HepG2 (cell line): ENCODE results near the gene NUCB1. TPM values are rescaled to one million over a fixed set of nuclear protein-coding genes. Genes with fewer than 3 reads are reported as not detected.

Experiments used
- ARNT2 ChIP-seq: sonication (generic); formaldehyde crosslinking; IDR thresholded peaks from 2 replicates; pipeline ENCODE4 v1.8.0; 2022; ENCODE audit warnings: mild to moderate bottlenecking, low read depth, missing genetic modification reagents, moderate library complexity
- CC2D1A ChIP-seq: sonication (generic); formaldehyde crosslinking; IDR thresholded peaks from 2 replicates; pipeline ENCODE4 v1.8.1; 2023; ENCODE audit warnings: mild to moderate bottlenecking, missing genetic modification reagents
- IRF2 ChIP-seq: IDR thresholded peaks from 2 replicates; pipeline ENCODE4 v1.6.1; 2018; ENCODE audit warnings: missing genetic modification reagents, missing compliant biosample characterization
- PAWR ChIP-seq: sonication (generic); formaldehyde crosslinking; IDR thresholded peaks from 2 replicates; pipeline ENCODE4 v1.4.0; 2020; ENCODE audit warnings: missing genetic modification reagents, mild to moderate bottlenecking, borderline replicate concordance
- RXRB ChIP-seq: IDR thresholded peaks from 2 replicates; pipeline ENCODE4 v1.6.1; 2016; ENCODE audit warnings: borderline replicate concordance, missing genetic modification reagents, missing compliant biosample characterization
- TBX3 ChIP-seq: fragments of 450-650 bp; IDR thresholded peaks from 2 replicates; pipeline ENCODE4 v1.6.1; 2017; ENCODE audit warnings: antibody characterized with exemption, mild to moderate bottlenecking, inconsistent platforms, borderline replicate concordance
- ZMYM2 ChIP-seq: sonication (generic); formaldehyde crosslinking; IDR thresholded peaks from 2 replicates; pipeline ENCODE4 v1.8.0; 2022; ENCODE audit warnings: mild to moderate bottlenecking, missing genetic modification reagents
- ZMYM4 ChIP-seq: sonication (generic); formaldehyde crosslinking; IDR thresholded peaks from 2 replicates; pipeline ENCODE4 v1.8.1; 2023; ENCODE audit warnings: mild to moderate bottlenecking, missing genetic modification reagents
- ZNF20 ChIP-seq: sonication (generic); formaldehyde crosslinking; IDR thresholded peaks from 2 replicates; pipeline ENCODE4 v1.4.0; 2020; ENCODE audit warnings: mild to moderate bottlenecking, moderate library complexity, missing genetic modification reagents
- ZNF335 ChIP-seq: sonication (generic); formaldehyde crosslinking; IDR thresholded peaks from 2 replicates; pipeline ENCODE4 v1.4.0; 2020; ENCODE audit warnings: missing genetic modification reagents
- ZNF446 ChIP-seq: sonication (generic); formaldehyde crosslinking; IDR thresholded peaks from 2 replicates; pipeline ENCODE4 v1.5.0; 2020; ENCODE audit warnings: mild to moderate bottlenecking, missing genetic modification reagents
- ZNF530 ChIP-seq: sonication (generic); formaldehyde crosslinking; IDR thresholded peaks from 2 replicates; pipeline ENCODE4 v1.5.0; 2020; ENCODE audit warnings: low read depth, mild to moderate bottlenecking, missing genetic modification reagents
- ZNF562 ChIP-seq: sonication (generic); formaldehyde crosslinking; IDR thresholded peaks from 2 replicates; pipeline ENCODE4 v1.8.0; 2022; ENCODE audit warnings: missing genetic modification reagents, borderline replicate concordance
- ZNF720 ChIP-seq: sonication (generic); formaldehyde crosslinking; IDR thresholded peaks from 2 replicates; pipeline ENCODE4 v1.4.0; 2020; ENCODE audit warnings: missing genetic modification reagents
- polyA plus RNA-seq, 8 experiments: library from polyadenylated mRNA; depleted of rRNA in 3 of 8; stranded (reverse) in 7 of 8; unstranded in 1 of 8; fragments of >200 nt; fragmentation: Illumina TruSeq in 4 of 8; extraction: Trizol in 4 of 8; gene quantifications; 2 replicates each; pipeline versions ENCODE4 v1.2.1 to v1.2.3, GENCODE V29; 2011 to 2016; ENCODE audit warnings: low read depth in 4 of 8, missing spikeins in 1 of 8, mixed read lengths in 1 of 8; ENCODE audit not compliant: insufficient read depth in 1 of 8
- total RNA-seq, 5 experiments: library from RNA; depleted of rRNA; stranded (reverse); fragments of >200 nt; fragmentation: Illumina TruSeq; extraction: Trizol; gene quantifications; 2 replicates each; pipeline ENCODE4 v1.2.3, GENCODE V29; 2016; ENCODE audit warnings: low read depth in 1 of 5
- TF ChIP-seq, protein P1 (sequence below): sonication (generic); formaldehyde crosslinking; IDR thresholded peaks from 2 replicates; pipeline ENCODE4 v1.4.0; 2020; ENCODE audit warnings: missing genetic modification reagents, borderline replicate concordance
- TF ChIP-seq, protein P2 (sequence below): sonication (generic); formaldehyde crosslinking; IDR thresholded peaks from 2 replicates; pipeline ENCODE4 v1.5.1; 2020; ENCODE audit warnings: mild to moderate bottlenecking, missing genetic modification reagents, borderline replicate concordance
- TF ChIP-seq, protein P3 (sequence below): sonication (generic); formaldehyde crosslinking; IDR thresholded peaks from 2 replicates; pipeline ENCODE4 v1.8.0; 2023; ENCODE audit warnings: mild to moderate bottlenecking, missing genetic modification reagents
- TF ChIP-seq, protein P4 (sequence below): sonication (generic); formaldehyde crosslinking; IDR thresholded peaks from 2 replicates; pipeline ENCODE4 v1.8.0; 2022; ENCODE audit warnings: mild to moderate bottlenecking, missing genetic modification reagents, borderline replicate concordance
- TF ChIP-seq, protein P5 (sequence below): sonication (generic); formaldehyde crosslinking; IDR thresholded peaks from 2 replicates; pipeline ENCODE4 v1.5.0; 2020; ENCODE audit warnings: mild to moderate bottlenecking, missing genetic modification reagents, borderline replicate concordance

Gene NUCB1
- total and polyA plus RNA-seq, 2 of the 13 experiments (the other 11 are each of a cell fraction or from before 2014, with no cell fraction given), result 82.3 to 106 TPM

DNA sequence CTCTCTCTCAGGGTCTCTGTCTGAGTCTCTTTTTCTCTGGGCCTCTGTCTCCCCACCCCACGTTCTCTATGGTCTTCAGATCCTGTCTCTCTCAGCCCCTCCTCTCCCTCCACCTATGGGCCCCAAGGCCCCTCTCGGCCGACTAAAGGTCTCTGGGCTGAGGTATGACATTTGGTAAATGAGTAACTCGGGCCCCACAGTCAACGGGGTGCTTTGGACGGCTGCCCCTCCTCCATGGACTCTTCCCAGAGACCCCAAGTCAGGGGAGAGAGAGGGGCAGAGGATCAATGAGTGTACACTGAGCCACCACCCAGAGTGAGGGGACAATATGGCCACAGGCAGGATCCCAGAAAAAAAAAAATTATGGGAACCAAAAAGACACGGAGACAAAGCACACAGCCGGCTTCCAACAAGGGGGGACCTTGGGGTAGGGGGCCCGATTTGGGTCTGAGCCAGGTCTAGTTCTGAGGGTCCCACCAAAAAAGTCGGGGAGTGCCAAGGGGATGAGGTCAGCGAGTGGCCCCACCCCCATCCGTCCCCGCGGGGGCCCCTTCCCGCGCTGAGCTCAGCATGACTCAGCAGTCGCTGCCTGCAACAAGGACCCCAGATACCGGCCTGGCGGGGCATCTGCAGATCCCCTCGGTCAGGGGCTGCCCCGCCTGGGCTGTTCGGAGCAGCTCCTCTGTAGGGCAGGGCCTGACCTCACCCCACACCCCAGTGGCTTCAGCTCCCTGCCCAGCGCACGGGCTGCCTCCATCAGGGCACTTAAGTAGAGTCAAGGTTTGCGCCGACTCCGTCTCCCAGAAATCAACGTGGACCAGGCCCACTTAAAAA, 63.5 kb downstream of the NUCB1 start (continued):
- TF ChIP-seq, protein P1, sequence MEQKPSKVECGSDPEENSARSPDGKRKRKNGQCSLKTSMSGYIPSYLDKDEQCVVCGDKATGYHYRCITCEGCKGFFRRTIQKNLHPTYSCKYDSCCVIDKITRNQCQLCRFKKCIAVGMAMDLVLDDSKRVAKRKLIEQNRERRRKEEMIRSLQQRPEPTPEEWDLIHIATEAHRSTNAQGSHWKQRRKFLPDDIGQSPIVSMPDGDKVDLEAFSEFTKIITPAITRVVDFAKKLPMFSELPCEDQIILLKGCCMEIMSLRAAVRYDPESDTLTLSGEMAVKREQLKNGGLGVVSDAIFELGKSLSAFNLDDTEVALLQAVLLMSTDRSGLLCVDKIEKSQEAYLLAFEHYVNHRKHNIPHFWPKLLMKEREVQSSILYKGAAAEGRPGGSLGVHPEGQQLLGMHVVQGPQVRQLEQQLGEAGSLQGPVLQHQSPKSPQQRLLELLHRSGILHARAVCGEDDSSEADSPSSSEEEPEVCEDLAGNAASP (CRISPR knock-in tag), result peak; percentile 42; the same call in 1 of the 2 replicates
- TF ChIP-seq, protein P2, sequence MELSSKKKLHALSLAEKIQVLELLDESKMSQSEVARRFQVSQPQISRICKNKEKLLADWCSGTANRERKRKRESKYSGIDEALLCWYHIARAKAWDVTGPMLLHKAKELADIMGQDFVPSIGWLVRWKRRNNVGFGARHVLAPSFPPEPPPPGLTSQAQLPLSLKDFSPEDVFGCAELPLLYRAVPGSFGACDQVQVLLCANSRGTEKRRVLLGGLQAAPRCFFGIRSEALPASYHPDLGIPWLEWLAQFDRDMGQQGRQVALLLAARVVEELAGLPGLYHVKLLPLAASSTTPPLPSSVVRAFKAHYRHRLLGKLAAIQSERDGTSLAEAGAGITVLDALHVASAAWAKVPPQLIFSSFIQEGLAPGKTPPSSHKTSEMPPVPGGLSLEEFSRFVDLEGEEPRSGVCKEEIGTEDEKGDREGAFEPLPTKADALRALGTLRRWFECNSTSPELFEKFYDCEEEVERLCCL (CRISPR knock-in tag), result no peak
- TF ChIP-seq ZNF530 (CRISPR knock-in tag), result no peak
- TF ChIP-seq ZNF335 (CRISPR knock-in tag), result peak; percentile 74; the same call in 1 of the 2 replicates
- peak; percentile 57; the same call in 1 of the 2 replicates for TF ChIP-seq ZMYM4
- TF ChIP-seq ZNF562, result no peak
- TF ChIP-seq ZNF446 (CRISPR knock-in tag), result no peak
- TF ChIP-seq ZMYM2 (CRISPR knock-in tag), result no peak
- TF ChIP-seq TBX3, result peak; percentile 31; the same call in 1 of the 2 replicates
- TF ChIP-seq ARNT2 (CRISPR knock-in tag), result peak; percentile 34; the same call in 1 of the 2 replicates
- TF ChIP-seq CC2D1A (CRISPR knock-in tag), result no peak
- no peak for TF ChIP-seq ZNF20
- TF ChIP-seq IRF2, result peak; percentile 19; the same call in 1 of the 2 replicates
- TF ChIP-seq, protein P3, sequence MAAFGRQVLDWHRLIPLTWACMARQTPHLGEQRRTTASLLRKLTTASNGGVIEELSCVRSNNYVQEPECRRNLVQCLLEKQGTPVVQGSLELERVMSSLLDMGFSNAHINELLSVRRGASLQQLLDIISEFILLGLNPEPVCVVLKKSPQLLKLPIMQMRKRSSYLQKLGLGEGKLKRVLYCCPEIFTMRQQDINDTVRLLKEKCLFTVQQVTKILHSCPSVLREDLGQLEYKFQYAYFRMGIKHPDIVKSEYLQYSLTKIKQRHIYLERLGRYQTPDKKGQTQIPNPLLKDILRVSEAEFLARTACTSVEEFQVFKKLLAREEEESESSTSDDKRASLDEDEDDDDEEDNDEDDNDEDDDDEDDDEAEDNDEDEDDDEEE (CRISPR knock-in tag), result no peak
- peak; percentile 68 for TF ChIP-seq RXRB
- TF ChIP-seq, protein P4, sequence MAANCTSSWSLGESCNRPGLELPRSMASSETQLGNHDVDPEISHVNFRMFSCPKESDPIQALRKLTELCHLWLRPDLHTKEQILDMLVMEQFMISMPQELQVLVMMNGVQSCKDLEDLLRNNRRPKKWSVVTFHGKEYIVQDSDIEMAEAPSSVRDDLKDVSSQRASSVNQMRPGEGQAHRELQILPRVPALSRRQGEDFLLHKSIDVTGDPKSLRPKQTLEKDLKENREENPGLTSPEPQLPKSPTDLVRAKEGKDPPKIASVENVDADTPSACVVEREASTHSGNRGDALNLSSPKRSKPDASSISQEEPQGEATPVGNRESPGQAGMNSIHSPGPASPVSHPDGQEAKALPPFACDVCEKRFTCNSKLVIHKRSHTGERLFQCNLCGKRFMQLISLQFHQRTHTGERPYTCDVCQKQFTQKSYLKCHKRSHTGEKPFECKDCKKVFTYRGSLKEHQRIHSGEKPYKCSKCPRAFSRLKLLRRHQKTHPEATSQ (CRISPR knock-in tag), result 0 out of 2 replicates have a peak, but pooled peaks have one; percentile 82
- TF ChIP-seq, protein P5, sequence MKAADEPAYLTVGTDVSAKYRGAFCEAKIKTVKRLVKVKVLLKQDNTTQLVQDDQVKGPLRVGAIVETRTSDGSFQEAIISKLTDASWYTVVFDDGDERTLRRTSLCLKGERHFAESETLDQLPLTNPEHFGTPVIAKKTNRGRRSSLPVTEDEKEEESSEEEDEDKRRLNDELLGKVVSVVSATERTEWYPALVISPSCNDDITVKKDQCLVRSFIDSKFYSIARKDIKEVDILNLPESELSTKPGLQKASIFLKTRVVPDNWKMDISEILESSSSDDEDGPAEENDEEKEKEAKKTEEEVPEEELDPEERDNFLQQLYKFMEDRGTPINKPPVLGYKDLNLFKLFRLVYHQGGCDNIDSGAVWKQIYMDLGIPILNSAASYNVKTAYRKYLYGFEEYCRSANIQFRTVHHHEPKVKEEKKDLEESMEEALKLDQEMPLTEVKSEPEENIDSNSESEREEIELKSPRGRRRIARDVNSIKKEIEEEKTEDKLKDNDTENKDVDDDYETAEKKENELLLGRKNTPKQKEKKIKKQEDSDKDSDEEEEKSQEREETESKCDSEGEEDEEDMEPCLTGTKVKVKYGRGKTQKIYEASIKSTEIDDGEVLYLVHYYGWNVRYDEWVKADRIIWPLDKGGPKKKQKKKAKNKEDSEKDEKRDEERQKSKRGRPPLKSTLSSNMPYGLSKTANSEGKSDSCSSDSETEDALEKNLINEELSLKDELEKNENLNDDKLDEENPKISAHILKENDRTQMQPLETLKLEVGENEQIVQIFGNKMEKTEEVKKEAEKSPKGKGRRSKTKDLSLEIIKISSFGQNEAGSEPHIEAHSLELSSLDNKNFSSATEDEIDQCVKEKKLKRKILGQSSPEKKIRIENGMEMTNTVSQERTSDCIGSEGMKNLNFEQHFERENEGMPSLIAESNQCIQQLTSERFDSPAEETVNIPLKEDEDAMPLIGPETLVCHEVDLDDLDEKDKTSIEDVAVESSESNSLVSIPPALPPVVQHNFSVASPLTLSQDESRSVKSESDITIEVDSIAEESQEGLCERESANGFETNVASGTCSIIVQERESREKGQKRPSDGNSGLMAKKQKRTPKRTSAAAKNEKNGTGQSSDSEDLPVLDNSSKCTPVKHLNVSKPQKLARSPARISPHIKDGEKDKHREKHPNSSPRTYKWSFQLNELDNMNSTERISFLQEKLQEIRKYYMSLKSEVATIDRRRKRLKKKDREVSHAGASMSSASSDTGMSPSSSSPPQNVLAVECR, result peak; percentile 79
- TF ChIP-seq ZNF720 (CRISPR knock-in tag), result no peak
- TF ChIP-seq PAWR (CRISPR knock-in tag), result no peak
